HG03196 (cell line): ENCODE results near the gene TSPEAR.

Source experiments
- ATAC-seq: cut with Tn5 transposase; IDR thresholded peaks from one replicate; pipeline ENCODE4 v1.9.1; 2021; ENCODE audit not compliant: unreplicated experiment

TSPEAR gene

GRCh38 chr21:44723177-44724131 lies 12.1 kb upstream of the TSPEAR start:
- ATAC-seq, result no peak

GRCh38 chr21:44722731-44723130 lies 11.4 kb upstream of the TSPEAR start:
- ATAC-seq, result no peak

- ATAC-seq, result no peak
These were observed 8.8 kb upstream of the TSPEAR start for GRCh38 chr21:44720170-44720569.

GRCh38 chr21:44718571-44718970 lies 7.2 kb upstream of the TSPEAR start:
- ATAC-seq, result no peak

GRCh38 chr21:44718093-44718492 lies 6.7 kb upstream of the TSPEAR start:
- ATAC-seq, result no peak

GRCh38 chr21:44716984-44717383 lies 5.6 kb upstream of the TSPEAR start:
- no peak for ATAC-seq

- ATAC-seq, result no peak
These were observed 3.5 kb upstream of the TSPEAR start for GRCh38 chr21:44714905-44715304.

GRCh38 chr21:44713846-44714245 lies 2.5 kb upstream of the TSPEAR start:
- no peak for ATAC-seq

- no peak for ATAC-seq
These were observed 1.8 kb upstream of the TSPEAR start for GRCh38 chr21:44713130-44713529.

- no peak for ATAC-seq
These were observed 1.0 kb upstream of the TSPEAR start for GRCh38 chr21:44712203-44713028.

GRCh38 chr21:44710756-44711326 lies 531 bp downstream of the TSPEAR start:
- ATAC-seq, result no peak

- no peak for ATAC-seq
These were observed 1.1 kb downstream of the TSPEAR start for GRCh38 chr21:44710294-44710665.

GRCh38 chr21:44709426-44710293 lies 1.7 kb downstream of the TSPEAR start:
- ATAC-seq, result no peak

GRCh38 chr21:44708866-44709425 lies 2.4 kb downstream of the TSPEAR start:
- ATAC-seq, result no peak

- ATAC-seq, result no peak
These were observed 3.0 kb downstream of the TSPEAR start for GRCh38 chr21:44708213-44708865.

GRCh38 chr21:44706706-44707581 lies 4.4 kb downstream of the TSPEAR start:
- ATAC-seq, result no peak

- ATAC-seq, result no peak
These were observed 5.2 kb downstream of the TSPEAR start for GRCh38 chr21:44706026-44706705.

GRCh38 chr21:44704636-44705001 lies 6.8 kb downstream of the TSPEAR start:
- no peak for ATAC-seq
